Measurements from ENCODE around the gene GNG8. TPM values are rescaled to one million over a fixed set of nuclear protein-coding genes. Genes with fewer than 3 reads are reported as not detected.

Gene GNG8
- total RNA-seq, 1 donor, result not detected

DNA sequence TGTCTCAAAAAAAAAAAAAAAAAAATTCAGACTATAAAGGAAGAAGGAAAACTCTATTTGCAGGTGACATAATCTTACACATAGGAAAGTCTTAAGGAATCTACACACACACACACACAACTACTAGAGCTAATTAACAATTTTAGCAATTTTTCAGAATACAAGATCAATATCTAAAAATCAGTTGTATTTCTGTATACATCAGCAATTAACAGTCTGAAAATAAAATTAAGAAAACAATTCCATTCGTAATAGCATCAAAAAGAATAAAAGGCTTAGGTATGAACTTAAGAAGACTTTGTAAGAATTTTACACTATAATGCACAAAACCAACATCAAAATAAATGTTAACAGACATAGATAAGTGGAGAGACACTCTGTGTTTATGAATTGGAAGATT, 50.5 kb downstream of the GNG8 start:
- H3K4me1 ChIP-seq (ENCODE audit: insufficient read depth, low read length), result no peaks in the 10 kb centered on the region
- no peak overlapping the region for H3K4me3 ChIP-seq (ENCODE audit: low read length)
- H3K9me3 ChIP-seq (ENCODE audit: low read depth, low read length), result no peaks in the 10 kb centered on the region
- H3K27me3 ChIP-seq (ENCODE audit: insufficient read depth, low read length), result no peaks in the 10 kb centered on the region

Other genes starting within 250 kb of the GNG8 start
- gene CCDC8, start 222.6 kb downstream of the GNG8 start, total RNA-seq, result not detected
- not detected for gene PNMA8C, start 207.3 kb downstream of the GNG8 start, total RNA-seq
- not detected for gene PNMA8A, start 164.6 kb downstream of the GNG8 start, total RNA-seq
- under 0.01 TPM for gene PNMA8B, start 140.3 kb downstream of the GNG8 start, total RNA-seq
- gene CALM3, start 34.9 kb downstream of the GNG8 start, total RNA-seq, result 199 TPM
- 5.8 TPM for gene PTGIR, start 11.1 kb downstream of the GNG8 start, total RNA-seq
- 0.63 TPM for gene DACT3, start 25.0 kb upstream of the GNG8 start, total RNA-seq
- gene PRKD2, start 80.9 kb upstream of the GNG8 start, total RNA-seq, result 25.2 TPM
- 12.4 TPM for gene FKRP, start 109.9 kb upstream of the GNG8 start, total RNA-seq
- gene STRN4, start 110.2 kb upstream of the GNG8 start, total RNA-seq, result 66.0 TPM
- gene SLC1A5, start 152.4 kb upstream of the GNG8 start, total RNA-seq, result 5.5 TPM
- 53.1 TPM for gene AP2S1, start 214.6 kb upstream of the GNG8 start, total RNA-seq
- 9.9 TPM for gene ARHGAP35, start 224.8 kb upstream of the GNG8 start, total RNA-seq